ENCODE data around the gene PDCD4. TPM values are rescaled to one million over a fixed set of nuclear protein-coding genes. Genes with fewer than 3 reads are reported as not detected.

PDCD4 gene
- total and polyA plus RNA-seq, 2 of the 8 experiments (the other 6 are each of a cell fraction or from before 2014, with no cell fraction given) = 3.3 to 26.8 TPM

DNA sequence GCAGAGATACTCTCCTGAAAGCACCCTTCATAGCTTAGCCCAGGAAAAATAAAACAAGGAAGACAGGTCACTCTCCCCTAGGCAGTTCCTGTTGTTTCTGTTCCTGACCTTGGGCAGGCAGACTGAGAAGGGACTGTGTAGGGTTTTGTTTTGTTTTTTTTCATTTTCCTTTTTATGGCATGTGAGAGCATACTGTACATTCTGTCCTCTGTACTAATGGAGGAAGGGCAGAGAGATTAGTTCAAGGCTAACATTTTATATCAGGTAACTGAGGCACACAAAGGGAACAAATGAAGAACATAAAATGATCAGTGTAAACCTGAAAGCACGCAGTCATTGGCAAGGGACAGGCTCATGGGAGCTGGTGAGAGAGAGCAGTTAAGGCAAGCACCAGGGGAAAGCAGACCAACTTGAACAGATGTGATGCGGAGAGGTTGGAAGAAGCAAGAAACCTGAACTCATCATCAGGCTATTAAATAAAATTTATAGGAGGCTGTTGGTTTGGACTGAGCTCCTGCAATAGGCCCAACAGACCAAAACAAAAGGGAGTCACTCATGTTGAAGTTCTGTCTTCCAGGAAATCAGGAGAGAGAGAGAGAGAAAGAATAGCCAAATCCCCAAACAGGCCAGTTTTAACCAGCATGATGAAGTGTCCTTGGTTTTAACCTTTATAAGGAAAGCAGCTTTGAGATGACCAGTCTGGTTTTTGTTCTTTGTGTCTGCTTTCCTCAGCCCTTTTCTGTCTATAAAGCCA, 34.1 kb upstream of the PDCD4 start:
- Histone ChIP-seq H4K20me1 (replicated peaks in 1 of 2; ENCODE audit: control insufficient read depth in 1 of 2, insufficient read depth in 2 of 2, low read length in 2 of 2) (no peaks in the 10 kb centered on the region), H2BK12ac (ENCODE audit: low read depth, low read length) (no peak overlapping the region), H3K4me1 (replicated peaks in 1 of 4; ENCODE audit: control insufficient read depth in 3 of 4, insufficient read depth in 4 of 4, low read length in 3 of 4) (peaks cover 0 to 10% (median 2%) of the 10 kb centered on the region in 4 experiments; a peak in 4 of 7 replicates), H2BK5ac (ENCODE audit: low read depth, low read length) (no peak overlapping the region), H2AK5ac (ENCODE audit: low read depth, low read length) (no peak overlapping the region), H3K56ac (replicated peaks; ENCODE audit: insufficient read length, low read depth, low read length) (no peak overlapping the region), H3K79me2 (ENCODE audit: control insufficient read depth in 1 of 2, insufficient read depth in 2 of 2, low read length in 2 of 2) (no peaks in the 10 kb centered on the region), H3K14ac (ENCODE audit: insufficient read length) (no peak overlapping the region), H2BK120ac (replicated peaks; ENCODE audit: low read depth, low read length) (no peak overlapping the region), H3K4ac (replicated peaks; ENCODE audit: insufficient read length, low read depth, low read length) (no peak overlapping the region), H2BK15ac (ENCODE audit: low read length) (no peak overlapping the region), H4K5ac (ENCODE audit: insufficient read length, low read depth, low read length) (no peak overlapping the region), H2AFZ (ENCODE audit: low read length) (no peak overlapping the region), H3K79me1 (ENCODE audit: low read depth, low read length) (no peaks in the 10 kb centered on the region), H3K23me2 (ENCODE audit: low read depth, low read length) (no peaks in the 10 kb centered on the region), H3K23ac (ENCODE audit: insufficient read length) (no peak overlapping the region), H3K9ac (replicated peaks in 1 of 4; ENCODE audit: extremely low read depth in 1 of 4, low read depth in 3 of 4, low read length in 3 of 4) (no peak overlapping the region), H2BK20ac (ENCODE audit: low read length) (no peak overlapping the region), H3K27ac (ENCODE audit: low read depth, low read length) (no peak overlapping the region), H4K91ac (replicated peaks; ENCODE audit: insufficient read length, low read length) (no peak overlapping the region), H3K27me3 (replicated peaks in 1 of 4; ENCODE audit: control insufficient read depth in 3 of 4, extremely low read depth in 1 of 4, insufficient read depth in 3 of 4, low read length in 3 of 4) (no peaks in the 10 kb centered on the region), H3K9me3 (ENCODE audit: insufficient read depth in 2 of 2, low read depth in 1 of 2, low read length in 1 of 2) (no peaks in the 10 kb centered on the region), H3K18ac (ENCODE audit: extremely low read depth, low read length) (no peak overlapping the region), H3K36me3 (ENCODE audit: control insufficient read depth in 2 of 4, insufficient read depth in 4 of 4, low read length in 3 of 4) (no peaks in the 10 kb centered on the region), H3K4me3 (ENCODE audit: extremely low read depth in 1 of 4, insufficient read depth in 2 of 4, low read depth in 3 of 4, low read length in 4 of 4) (no peak overlapping the region), H4K8ac (ENCODE audit: extremely low read depth, insufficient read depth, low read length) (no peak overlapping the region), H3K4me2 (ENCODE audit: insufficient read depth in 1 of 2, low read depth in 2 of 2, low read length in 2 of 2) (no peak overlapping the region)
- ChIA-PET CTCF (ENCODE audit: partially characterized antibody) (interaction anchor here (0.9 to 1.7 kb wide), 4 partner anchors 8 to 17 kb away, joined by 3 to 10 read pairs (median 3); no protein-coding TSS in a partner anchor), POLR2A (ENCODE audit: partially characterized antibody) (interaction anchor here (1.0 kb wide), 1 partner anchor 56 kb away, joined by 3 read pairs; no protein-coding TSS in a partner anchor)
- DNase-seq (ENCODE audit: low read depth in 1 of 2, low spot score in 2 of 2) = no peak
- FAIRE-seq = no peak
- 100% methylated on average over 2 of the region's 2 CpGs; no CpG with 5 or more reads in 1 of the 2 experiments for WGBS, 2 experiments (ENCODE audit: extremely low coverage in 1 of 2, insufficient coverage in 1 of 2, insufficient read length in 1 of 2, insufficient replicate concordance in 2 of 2, low coverage in 1 of 2, low lambda C conversion rate in 2 of 2, missing lambda C conversion rate in 1 of 2)
- no peak for TF ChIP-seq CHD2 (IDR thresholded peaks at IDR 0.05; ENCODE audit: low read length)
- no peak for TF ChIP-seq GTF2F1 (IDR thresholded peaks at IDR 0.05; ENCODE audit: borderline replicate concordance, low read depth, low read length)
- no peak for TF ChIP-seq RAD21 (IDR thresholded peaks at IDR 0.05 in 1 of 2, conservative IDR thresholded peaks at IDR 0.05 in 1 of 2; ENCODE audit: low read depth in 2 of 2, low read length in 2 of 2)
- no peak for TF ChIP-seq EP300 (IDR thresholded peaks at IDR 0.05; ENCODE audit: borderline replicate concordance in 1 of 2, low read depth in 2 of 2, low read length in 2 of 2)
- no peak for TF ChIP-seq NRF1 (IDR thresholded peaks at IDR 0.05; ENCODE audit: low read depth, low read length)
- TF ChIP-seq TCF12 (IDR thresholded peaks at IDR 0.05; ENCODE audit: low read depth, low read length) = no peak
- no peak for TF ChIP-seq MAFK (IDR thresholded peaks at IDR 0.05; ENCODE audit: low read depth, low read length)
- no peak for TF ChIP-seq SAP30 (IDR thresholded peaks at IDR 0.05; ENCODE audit: insufficient read depth, insufficient replicate concordance, low read length)
- no peak for TF ChIP-seq ZNF274 (IDR thresholded peaks at IDR 0.05; ENCODE audit: borderline replicate concordance, extremely low read depth, low read length)
- TF ChIP-seq TBP (IDR thresholded peaks at IDR 0.05; ENCODE audit: low read depth, low read length) = no peak
- no peak for TF ChIP-seq TEAD4 (IDR thresholded peaks at IDR 0.05; ENCODE audit: low read depth, low read length)
- TF ChIP-seq, protein P1, sequence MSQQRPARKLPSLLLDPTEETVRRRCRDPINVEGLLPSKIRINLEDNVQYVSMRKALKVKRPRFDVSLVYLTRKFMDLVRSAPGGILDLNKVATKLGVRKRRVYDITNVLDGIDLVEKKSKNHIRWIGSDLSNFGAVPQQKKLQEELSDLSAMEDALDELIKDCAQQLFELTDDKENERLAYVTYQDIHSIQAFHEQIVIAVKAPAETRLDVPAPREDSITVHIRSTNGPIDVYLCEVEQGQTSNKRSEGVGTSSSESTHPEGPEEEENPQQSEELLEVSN (IDR thresholded peaks at IDR 0.05) = no peak
